HEK293 (cell line): ENCODE measurements around the gene PIN1.

Experiments used
- CTCF ChIA-PET: fragments of 350-600 bp; formaldehyde crosslinking; extraction: SDS; loops from one replicate; lab custom pipeline; 2021; ENCODE audit warnings: antibody characterized with exemption; lab: Yijun Ruan, JAX
- POLR2A ChIA-PET: fragments of 300-600 bp; formaldehyde crosslinking; extraction: SDS; loops from one replicate; lab custom pipeline; 2020; ENCODE audit warnings: antibody characterized with exemption, inconsistent platforms; lab: Yijun Ruan, JAX
- H3K27ac ChIP-seq: fragments of 200-500 bp; sonication (Bioruptor generic); 2 replicates; pipeline ENCODE4 v1.5.1; 2014; ENCODE audit warnings: low read depth, low read length, control low read depth, inconsistent platforms; ENCODE audit errors: extremely low read depth
- H3K36me3 ChIP-seq, 2 experiments: fragments of 200-500 bp in 1 of 2; sonication (Bioruptor generic) in 1 of 2; 1 replicate in 1 of 2; 2 replicates in 1 of 2; pipeline ENCODE4 v1.5.1; 2014 to 2017; ENCODE audit warnings: inconsistent platforms in 2 of 2, low read length in 2 of 2; ENCODE audit not compliant: control insufficient read depth in 2 of 2, insufficient read depth in 1 of 2
- H3K4me1 ChIP-seq: fragments of 200-500 bp; sonication (Bioruptor generic); 2 replicates; pipeline ENCODE4 v1.5.1; 2014; ENCODE audit warnings: mild to moderate bottlenecking, low read length, inconsistent platforms; ENCODE audit not compliant: control insufficient read depth, insufficient read depth
- H3K4me3 ChIP-seq: 2 replicates; pipeline ENCODE4 v1.5.1; 2011; ENCODE audit warnings: low read depth, mild to moderate bottlenecking, control low read depth, low read length, moderate library complexity
- H3K9me3 ChIP-seq: fragments of 200-500 bp; sonication (Bioruptor generic); 2 replicates; pipeline ENCODE4 v1.5.1; 2014; ENCODE audit warnings: low read depth, low read length, inconsistent platforms; ENCODE audit not compliant: control insufficient read depth, insufficient read depth
- GLIS2 ChIP-seq: fragments of 450-650 bp; formaldehyde crosslinking; IDR thresholded peaks from 2 replicates; pipeline ENCODE4 v1.5.1; 2016; ENCODE audit warnings: missing biosample characterization, missing genetic modification characterization
- KLF1 ChIP-seq: fragments of 450-650 bp; formaldehyde crosslinking; IDR thresholded peaks from 2 replicates; pipeline ENCODE4 v1.5.1; 2016; ENCODE audit warnings: missing biosample characterization, missing genetic modification characterization
- KLF9 ChIP-seq: fragments of 450-650 bp; formaldehyde crosslinking; IDR thresholded peaks from 2 replicates; pipeline ENCODE4 v1.5.1; 2016; ENCODE audit warnings: missing biosample characterization, missing genetic modification characterization, low read depth
- MEIS1 ChIP-seq: sonication (generic); formaldehyde crosslinking; IDR thresholded peaks from 2 replicates; pipeline ENCODE4 v1.8.1; 2022; ENCODE audit warnings: missing genetic modification reagents, mild to moderate bottlenecking, borderline replicate concordance
- MYNN ChIP-seq: fragments of 450-650 bp; formaldehyde crosslinking; IDR thresholded peaks from 2 replicates; pipeline ENCODE4 v1.5.1; 2016; ENCODE audit warnings: missing biosample characterization, missing genetic modification characterization, borderline replicate concordance
- SP2 ChIP-seq: fragments of 450-650 bp; formaldehyde crosslinking; IDR thresholded peaks from 2 replicates; pipeline ENCODE4 v1.5.1; 2016; ENCODE audit warnings: missing biosample characterization, missing genetic modification characterization
- WT1 ChIP-seq: fragments of 450-650 bp; formaldehyde crosslinking; IDR thresholded peaks from 2 replicates; pipeline ENCODE4 v1.5.1; 2016; ENCODE audit warnings: missing biosample characterization, missing genetic modification characterization
- ZNF10 ChIP-seq: fragments of 450-650 bp; formaldehyde crosslinking; IDR thresholded peaks from 2 replicates; pipeline ENCODE4 v1.5.1; 2017; ENCODE audit warnings: missing biosample characterization, missing genetic modification characterization
- ZNF221 ChIP-seq: fragments of 450-650 bp; formaldehyde crosslinking; IDR thresholded peaks from 2 replicates; pipeline ENCODE4 v1.5.1; 2017; ENCODE audit warnings: missing biosample characterization, missing genetic modification characterization, borderline replicate concordance
- ZNF292 ChIP-seq: fragments of 450-650 bp; formaldehyde crosslinking; IDR thresholded peaks from 2 replicates; pipeline ENCODE4 v1.5.1; 2016; ENCODE audit warnings: low read depth, missing biosample characterization, missing genetic modification characterization, borderline replicate concordance
- ZNF544 ChIP-seq: fragments of 450-650 bp; formaldehyde crosslinking; IDR thresholded peaks from 2 replicates; pipeline ENCODE4 v1.5.0; 2017; ENCODE audit warnings: missing biosample characterization, missing genetic modification characterization
- ZNF548 ChIP-seq: fragments of 450-650 bp; formaldehyde crosslinking; IDR thresholded peaks from 2 replicates; pipeline ENCODE4 v1.5.1; 2016; ENCODE audit warnings: missing biosample characterization, missing genetic modification characterization
- TF ChIP-seq, protein P1 (sequence below): fragments of 450-650 bp; formaldehyde crosslinking; IDR thresholded peaks from 2 replicates; pipeline ENCODE4 v1.5.1; 2016; ENCODE audit warnings: missing biosample characterization, missing genetic modification characterization
- TF ChIP-seq, protein P2 (sequence below): fragments of 450-650 bp; formaldehyde crosslinking; optimal IDR thresholded peaks from 2 replicates; pipeline ENCODE3; 2016; ENCODE audit warnings: missing biosample characterization, mild to moderate bottlenecking, missing genetic modification characterization
- TF ChIP-seq, protein P3 (sequence below): fragments of 450-650 bp; formaldehyde crosslinking; IDR thresholded peaks from 2 replicates; pipeline ENCODE4 v1.5.1; 2016; ENCODE audit warnings: missing biosample characterization, missing genetic modification characterization
- TF ChIP-seq, protein P4 (sequence below): fragments of 450-650 bp; IDR thresholded peaks from 2 replicates; pipeline ENCODE4 v1.5.1; 2018; ENCODE audit warnings: missing biosample characterization, mild to moderate bottlenecking, missing genetic modification characterization
- TF ChIP-seq, protein P5 (sequence below): fragments of 450-650 bp; formaldehyde crosslinking; IDR thresholded peaks from 2 replicates; pipeline ENCODE4 v1.5.1; 2016; ENCODE audit warnings: missing biosample characterization, missing genetic modification characterization, borderline replicate concordance

PIN1 gene

DNA sequence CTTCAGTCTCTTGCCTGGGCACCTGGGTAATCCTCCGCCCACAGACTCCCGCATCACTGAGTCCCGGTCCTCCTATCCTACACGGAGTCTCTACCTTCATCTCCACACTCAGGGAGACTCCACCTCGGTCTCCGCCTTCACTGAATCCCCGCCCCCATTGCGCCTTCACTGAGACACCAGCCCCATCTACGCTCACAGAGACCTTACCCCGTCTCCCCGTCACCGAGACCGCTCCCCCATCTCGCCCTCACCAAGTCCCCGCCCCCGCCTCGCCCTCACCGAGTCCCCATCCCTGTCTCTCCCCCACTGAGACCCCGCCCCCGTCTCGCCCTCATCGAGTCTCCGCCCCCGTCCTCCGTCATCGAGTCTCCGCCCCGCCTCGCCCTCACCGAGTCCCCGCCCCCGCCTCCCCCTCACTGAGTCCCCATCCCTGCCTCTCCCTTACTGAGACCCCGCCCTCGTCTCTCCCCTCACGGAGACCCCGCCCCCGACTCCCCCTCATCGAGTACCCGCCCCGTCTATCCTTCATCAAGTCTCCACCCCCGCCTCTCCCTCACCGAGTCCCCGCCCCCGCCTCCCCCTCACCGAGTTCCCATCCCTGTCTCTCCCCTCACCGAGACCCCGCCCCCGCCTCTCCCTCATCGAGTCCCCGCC is 43.4 kb upstream of the PIN1 start (continued):
- TF ChIP-seq, protein P1, sequence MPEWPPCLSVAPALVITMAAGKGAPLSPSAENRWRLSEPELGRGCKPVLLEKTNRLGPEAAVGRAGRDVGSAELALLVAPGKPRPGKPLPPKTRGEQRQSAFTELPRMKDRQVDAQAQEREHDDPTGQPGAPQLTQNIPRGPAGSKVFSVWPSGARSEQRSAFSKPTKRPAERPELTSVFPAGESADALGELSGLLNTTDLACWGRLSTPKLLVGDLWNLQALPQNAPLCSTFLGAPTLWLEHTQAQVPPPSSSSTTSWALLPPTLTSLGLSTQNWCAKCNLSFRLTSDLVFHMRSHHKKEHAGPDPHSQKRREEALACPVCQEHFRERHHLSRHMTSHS (tag by site-specific recombination), result no peak
- TF ChIP-seq, protein P2, sequence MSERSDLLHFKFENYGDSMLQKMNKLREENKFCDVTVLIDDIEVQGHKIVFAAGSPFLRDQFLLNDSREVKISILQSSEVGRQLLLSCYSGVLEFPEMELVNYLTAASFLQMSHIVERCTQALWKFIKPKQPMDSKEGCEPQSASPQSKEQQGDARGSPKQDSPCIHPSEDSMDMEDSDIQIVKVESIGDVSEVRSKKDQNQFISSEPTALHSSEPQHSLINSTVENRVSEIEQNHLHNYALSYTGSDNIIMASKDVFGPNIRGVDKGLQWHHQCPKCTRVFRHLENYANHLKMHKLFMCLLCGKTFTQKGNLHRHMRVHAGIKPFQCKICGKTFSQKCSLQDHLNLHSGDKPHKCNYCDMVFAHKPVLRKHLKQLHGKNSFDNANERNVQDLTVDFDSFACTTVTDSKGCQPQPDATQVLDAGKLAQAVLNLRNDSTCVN (tag by site-specific recombination), result peak; percentile 17
- TF ChIP-seq MYNN (tag by site-specific recombination), result no peak
- no peak for TF ChIP-seq ZNF292 (tag by site-specific recombination)
- TF ChIP-seq ZNF221 (tag by site-specific recombination), result no peak
- TF ChIP-seq ZNF544 (tag by site-specific recombination), result no peak
- peak; percentile 55 for TF ChIP-seq KLF9 (tag by site-specific recombination)
- TF ChIP-seq KLF1 (tag by site-specific recombination), result peak; percentile 10; the same call in 1 of the 2 replicates
- TF ChIP-seq ZNF10 (tag by site-specific recombination), result no peak
- TF ChIP-seq SP2 (tag by site-specific recombination), result peak; percentile 54
- TF ChIP-seq, protein P3, sequence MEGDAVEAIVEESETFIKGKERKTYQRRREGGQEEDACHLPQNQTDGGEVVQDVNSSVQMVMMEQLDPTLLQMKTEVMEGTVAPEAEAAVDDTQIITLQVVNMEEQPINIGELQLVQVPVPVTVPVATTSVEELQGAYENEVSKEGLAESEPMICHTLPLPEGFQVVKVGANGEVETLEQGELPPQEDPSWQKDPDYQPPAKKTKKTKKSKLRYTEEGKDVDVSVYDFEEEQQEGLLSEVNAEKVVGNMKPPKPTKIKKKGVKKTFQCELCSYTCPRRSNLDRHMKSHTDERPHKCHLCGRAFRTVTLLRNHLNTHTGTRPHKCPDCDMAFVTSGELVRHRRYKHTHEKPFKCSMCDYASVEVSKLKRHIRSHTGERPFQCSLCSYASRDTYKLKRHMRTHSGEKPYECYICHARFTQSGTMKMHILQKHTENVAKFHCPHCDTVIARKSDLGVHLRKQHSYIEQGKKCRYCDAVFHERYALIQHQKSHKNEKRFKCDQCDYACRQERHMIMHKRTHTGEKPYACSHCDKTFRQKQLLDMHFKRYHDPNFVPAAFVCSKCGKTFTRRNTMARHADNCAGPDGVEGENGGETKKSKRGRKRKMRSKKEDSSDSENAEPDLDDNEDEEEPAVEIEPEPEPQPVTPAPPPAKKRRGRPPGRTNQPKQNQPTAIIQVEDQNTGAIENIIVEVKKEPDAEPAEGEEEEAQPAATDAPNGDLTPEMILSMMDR, result no peak

DNA sequence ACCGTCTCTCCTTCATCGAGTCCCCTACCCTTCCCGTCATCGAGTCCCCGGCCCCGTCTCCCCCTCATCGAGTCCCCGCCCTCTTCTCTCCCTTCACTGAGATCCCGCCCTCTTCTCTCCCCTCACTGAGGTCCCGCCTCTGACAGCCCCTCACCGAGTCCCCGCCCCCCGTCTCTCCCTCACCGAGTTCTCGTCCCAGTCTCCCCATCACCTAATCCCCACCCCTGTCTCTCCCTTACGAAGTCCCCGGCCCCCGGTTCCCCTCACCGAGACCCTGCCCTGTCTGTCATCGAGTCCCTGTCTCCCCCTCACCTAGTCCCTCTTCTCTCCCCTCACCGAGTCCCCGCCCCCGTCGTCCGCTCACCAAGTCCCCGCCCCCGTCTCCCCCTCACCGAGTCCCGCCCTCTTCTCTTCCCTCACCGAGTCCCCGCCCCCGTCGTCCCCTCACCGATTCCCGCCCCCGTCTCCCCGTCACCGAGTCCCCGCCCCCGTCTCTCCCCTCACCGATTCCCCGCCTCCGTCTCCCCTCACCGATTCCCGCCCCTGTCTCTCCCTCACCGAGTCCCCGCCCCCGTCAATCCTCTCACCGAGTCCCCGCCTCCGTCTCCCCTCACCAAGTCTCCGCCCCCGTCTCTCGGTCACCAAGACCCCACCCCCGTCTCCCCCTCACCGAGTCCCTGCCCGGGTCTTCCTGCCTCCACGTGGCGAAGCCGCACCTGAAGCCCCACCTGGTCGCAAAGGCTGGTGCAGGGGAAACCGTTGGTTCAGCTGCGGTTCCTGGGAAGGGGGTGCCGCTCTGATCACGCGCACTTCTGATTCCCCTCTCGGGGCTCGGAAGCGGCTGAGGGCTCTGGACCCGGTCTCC is 42.7 kb upstream of the PIN1 start:
- Histone ChIP-seq H3K27ac (no peak overlapping the region), H3K4me3 (peak overlapping the region; percentile 56), H3K4me1 (no peaks in the 10 kb centered on the region), H3K9me3 (no peaks in the 10 kb centered on the region), H3K36me3 (no peaks in the 10 kb centered on the region)
- ChIA-PET POLR2A (interaction anchor here (1.3 kb wide), 1 partner anchor 26 kb away, joined by 3 read pairs; the partner anchor contains the start of gene FBXL12), CTCF (no interaction called here)
- TF ChIP-seq MEIS1 (CRISPR knock-in tag), result no peak
- TF ChIP-seq, protein P3, result no peak
- TF ChIP-seq, protein P4, sequence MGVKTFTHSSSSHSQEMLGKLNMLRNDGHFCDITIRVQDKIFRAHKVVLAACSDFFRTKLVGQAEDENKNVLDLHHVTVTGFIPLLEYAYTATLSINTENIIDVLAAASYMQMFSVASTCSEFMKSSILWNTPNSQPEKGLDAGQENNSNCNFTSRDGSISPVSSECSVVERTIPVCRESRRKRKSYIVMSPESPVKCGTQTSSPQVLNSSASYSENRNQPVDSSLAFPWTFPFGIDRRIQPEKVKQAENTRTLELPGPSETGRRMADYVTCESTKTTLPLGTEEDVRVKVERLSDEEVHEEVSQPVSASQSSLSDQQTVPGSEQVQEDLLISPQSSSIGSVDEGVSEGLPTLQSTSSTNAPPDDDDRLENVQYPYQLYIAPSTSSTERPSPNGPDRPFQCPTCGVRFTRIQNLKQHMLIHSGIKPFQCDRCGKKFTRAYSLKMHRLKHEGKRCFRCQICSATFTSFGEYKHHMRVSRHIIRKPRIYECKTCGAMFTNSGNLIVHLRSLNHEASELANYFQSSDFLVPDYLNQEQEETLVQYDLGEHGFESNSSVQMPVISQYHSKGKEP, result no peak
- peak; percentile 66 for TF ChIP-seq KLF9 (tag by site-specific recombination)
- TF ChIP-seq WT1 (tag by site-specific recombination), result no peak
- TF ChIP-seq, protein P5, sequence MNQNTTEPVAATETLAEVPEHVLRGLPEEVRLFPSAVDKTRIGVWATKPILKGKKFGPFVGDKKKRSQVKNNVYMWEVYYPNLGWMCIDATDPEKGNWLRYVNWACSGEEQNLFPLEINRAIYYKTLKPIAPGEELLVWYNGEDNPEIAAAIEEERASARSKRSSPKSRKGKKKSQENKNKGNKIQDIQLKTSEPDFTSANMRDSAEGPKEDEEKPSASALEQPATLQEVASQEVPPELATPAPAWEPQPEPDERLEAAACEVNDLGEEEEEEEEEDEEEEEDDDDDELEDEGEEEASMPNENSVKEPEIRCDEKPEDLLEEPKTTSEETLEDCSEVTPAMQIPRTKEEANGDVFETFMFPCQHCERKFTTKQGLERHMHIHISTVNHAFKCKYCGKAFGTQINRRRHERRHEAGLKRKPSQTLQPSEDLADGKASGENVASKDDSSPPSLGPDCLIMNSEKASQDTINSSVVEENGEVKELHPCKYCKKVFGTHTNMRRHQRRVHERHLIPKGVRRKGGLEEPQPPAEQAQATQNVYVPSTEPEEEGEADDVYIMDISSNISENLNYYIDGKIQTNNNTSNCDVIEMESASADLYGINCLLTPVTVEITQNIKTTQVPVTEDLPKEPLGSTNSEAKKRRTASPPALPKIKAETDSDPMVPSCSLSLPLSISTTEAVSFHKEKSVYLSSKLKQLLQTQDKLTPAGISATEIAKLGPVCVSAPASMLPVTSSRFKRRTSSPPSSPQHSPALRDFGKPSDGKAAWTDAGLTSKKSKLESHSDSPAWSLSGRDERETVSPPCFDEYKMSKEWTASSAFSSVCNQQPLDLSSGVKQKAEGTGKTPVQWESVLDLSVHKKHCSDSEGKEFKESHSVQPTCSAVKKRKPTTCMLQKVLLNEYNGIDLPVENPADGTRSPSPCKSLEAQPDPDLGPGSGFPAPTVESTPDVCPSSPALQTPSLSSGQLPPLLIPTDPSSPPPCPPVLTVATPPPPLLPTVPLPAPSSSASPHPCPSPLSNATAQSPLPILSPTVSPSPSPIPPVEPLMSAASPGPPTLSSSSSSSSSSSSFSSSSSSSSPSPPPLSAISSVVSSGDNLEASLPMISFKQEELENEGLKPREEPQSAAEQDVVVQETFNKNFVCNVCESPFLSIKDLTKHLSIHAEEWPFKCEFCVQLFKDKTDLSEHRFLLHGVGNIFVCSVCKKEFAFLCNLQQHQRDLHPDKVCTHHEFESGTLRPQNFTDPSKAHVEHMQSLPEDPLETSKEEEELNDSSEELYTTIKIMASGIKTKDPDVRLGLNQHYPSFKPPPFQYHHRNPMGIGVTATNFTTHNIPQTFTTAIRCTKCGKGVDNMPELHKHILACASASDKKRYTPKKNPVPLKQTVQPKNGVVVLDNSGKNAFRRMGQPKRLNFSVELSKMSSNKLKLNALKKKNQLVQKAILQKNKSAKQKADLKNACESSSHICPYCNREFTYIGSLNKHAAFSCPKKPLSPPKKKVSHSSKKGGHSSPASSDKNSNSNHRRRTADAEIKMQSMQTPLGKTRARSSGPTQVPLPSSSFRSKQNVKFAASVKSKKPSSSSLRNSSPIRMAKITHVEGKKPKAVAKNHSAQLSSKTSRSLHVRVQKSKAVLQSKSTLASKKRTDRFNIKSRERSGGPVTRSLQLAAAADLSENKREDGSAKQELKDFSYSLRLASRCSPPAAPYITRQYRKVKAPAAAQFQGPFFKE (tag by site-specific recombination), result no peak
- TF ChIP-seq GLIS2 (tag by site-specific recombination), result no peak
- no peak for TF ChIP-seq ZNF548 (tag by site-specific recombination)
